Renal pelvis (tissue), 4 donors: ENCODE measurements around the gene CHL1. TPM values are rescaled to one million over a fixed set of nuclear protein-coding genes. Genes with fewer than 3 reads are reported as not detected.
"Not testable (repeated sequence)": the region's sequence is repeated elsewhere in the genome, so short reads cannot be mapped to it uniquely, and the experiment has no call there.

Experiments used
- DNase-seq: peaks from one replicate; pipeline ENCODE4 v3.0.0-alpha.2; 2013
- polyA plus RNA-seq, 3 donors: library from polyadenylated mRNA; unstranded; fragments of 120-200 nt; gene quantifications; one replicate each; pipeline ENCODE4 v1.2.1, GENCODE V29; 2013; ENCODE audit not compliant: insufficient read length in 3 of 3

CHL1 gene
- polyA plus RNA-seq, 3 donors: 15.9 to 25.4 (median 19.6) TPM

DNA sequence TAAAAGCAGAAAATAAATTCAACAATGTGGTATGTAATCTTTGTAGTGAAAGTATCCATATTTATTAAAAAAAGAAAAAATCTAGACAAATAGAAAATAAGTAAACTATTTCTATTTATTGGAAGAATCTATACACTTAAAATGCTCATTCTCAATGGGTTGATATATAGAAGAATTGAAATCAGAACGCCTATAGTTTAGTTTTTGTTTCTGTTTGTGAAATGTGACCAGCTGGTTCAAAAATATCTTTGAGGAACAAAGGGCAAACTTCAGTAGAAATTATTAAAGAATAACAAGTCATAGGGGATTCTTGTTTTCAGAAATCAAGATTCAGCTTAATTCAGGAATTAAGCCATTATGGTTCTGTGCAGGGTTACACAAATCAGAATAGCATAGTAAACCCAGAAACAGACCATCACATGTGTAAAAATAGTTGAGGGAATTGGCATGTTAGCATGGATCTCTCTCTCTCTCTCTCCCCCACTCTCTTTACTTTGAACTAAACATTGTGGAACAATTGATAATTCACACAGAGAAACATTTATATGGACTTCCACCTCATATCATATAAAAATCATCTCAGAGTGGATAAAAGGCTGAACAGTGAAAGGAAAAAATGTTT lies 134.0 kb downstream of the CHL1 start:
- DNase-seq: no peak

DNA sequence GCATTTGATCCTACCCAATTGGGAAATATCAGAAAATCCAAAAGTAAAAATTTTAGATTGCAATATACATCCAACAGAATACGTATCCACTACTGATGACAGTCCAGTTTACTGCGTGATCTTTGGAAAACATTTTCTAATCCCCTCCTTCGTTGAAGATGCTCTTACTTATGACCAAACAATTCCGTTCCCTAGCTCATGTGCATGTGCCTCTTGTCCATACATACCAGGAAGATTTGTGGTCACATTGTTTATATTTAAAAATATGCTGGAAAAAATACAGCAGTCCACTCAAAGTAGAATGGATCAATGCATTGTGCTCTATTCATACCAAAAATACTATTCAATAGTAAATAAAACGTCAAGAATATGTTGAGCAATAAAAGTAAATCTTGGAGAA lies 135.3 kb downstream of the CHL1 start:
- no peak for DNase-seq

DNA sequence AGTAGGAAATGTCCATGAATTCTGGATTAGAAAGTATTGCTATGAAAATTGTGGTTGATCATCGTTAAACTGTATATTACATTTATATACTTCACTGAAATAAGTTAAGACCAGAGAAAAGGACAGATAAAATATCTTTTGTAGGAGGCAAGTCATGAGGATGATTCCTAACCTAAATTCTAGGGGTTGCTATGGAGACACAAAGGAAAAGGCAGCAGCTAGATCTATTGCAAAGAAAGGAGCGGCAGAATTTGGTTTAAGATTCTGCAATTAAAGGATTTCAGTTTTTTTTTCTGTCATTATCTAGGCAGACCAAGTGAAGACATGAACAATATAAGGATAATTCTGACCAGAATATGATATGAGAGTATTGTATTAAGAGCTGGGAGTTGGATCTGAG lies 136.1 kb downstream of the CHL1 start:
- DNase-seq: no peak

DNA sequence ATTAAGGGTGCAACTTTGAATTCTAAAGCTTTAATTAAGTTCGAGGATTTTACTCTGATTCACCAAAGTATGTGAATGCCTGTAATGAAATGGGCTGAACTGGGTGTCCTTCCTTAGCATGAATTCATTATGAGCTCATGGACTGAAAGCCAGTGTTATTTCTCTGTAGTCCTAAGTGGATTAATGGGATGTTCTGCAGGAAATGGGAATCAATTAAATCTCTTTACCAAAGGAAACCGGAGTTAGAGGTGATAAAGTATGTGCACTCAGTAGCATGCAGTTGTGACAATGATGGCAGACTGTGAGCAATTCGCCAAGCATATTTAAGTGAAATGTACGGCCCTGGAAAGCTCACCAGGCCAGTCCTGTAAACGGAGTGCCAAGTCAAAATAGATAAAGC lies 138.7 kb downstream of the CHL1 start:
- DNase-seq: no peak

DNA sequence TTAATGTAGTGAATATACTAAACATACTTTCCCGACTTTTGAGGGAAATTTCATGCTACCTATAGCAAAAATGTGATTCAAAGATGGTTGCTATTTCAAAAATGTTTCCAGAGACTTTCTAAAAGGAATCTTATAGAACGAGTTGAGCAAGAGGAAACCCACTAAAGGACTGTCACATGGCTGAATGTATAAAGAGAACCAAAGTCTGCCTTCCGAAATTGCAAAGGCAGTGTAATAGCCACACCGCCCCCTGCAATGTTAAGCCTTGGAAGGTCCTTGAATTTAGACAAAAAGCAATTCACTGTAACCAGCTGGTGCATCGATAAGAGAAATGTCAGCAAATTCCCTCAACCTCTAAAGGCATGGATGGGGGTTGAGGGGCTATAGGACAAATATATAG lies 142.8 kb downstream of the CHL1 start:
- no peak for DNase-seq

DNA sequence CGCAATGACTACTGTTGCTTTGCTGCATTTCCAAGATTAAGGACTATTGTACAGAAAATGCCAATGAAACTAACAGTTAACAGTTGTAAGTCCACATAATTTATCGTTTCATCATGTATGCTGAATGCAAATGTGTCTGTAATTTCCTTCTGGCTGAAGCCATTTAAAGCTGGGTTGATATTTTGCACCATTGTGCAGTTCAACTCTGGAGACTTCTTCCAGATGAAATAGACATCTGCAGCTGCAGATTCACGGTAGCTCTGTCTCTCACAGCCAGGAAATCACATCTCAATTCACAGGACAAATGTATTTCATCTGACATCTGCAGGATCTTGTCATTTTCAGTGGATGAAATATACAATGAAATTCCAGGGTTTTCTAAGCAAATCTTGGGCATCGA lies 145.4 kb downstream of the CHL1 start:
- DNase-seq: no peak

DNA sequence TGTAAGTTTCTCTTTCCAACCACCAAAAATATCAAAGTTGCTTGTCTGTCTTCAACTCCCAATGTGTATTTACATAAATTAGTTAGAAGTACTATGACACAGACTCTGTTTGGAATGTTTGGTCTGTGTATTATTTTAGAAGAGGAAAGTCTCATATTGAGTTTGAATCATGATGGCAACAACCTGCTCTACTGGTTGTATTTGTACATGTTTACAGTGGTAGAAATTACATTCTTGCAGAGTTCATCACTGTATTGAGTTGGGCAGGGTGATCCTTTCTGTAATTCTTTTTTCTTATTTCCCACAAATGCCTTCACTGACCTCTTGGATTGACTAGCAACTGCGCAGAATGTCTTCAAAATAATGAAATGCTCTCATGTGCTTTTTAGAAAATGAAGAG lies 149.6 kb downstream of the CHL1 start:
- DNase-seq: no peak

DNA sequence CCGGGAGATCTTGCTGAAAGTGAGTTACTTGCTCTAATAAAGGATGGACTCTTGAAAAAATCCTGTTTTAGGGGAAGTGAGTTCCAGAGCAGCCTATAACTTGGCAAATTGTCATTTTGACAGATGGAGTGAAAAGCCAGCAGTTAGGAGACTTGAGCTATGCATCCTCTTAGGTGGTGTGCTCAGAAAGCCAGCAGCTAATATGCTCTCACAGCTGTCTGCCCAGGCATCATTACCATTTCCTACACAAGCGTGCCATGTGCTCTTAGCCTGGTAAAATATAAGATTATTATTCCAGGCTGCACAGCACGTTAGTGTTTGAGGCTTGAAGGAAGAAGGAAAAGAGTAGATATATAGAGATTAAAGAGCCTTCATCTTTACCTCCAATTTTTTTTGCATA lies 151.0 kb downstream of the CHL1 start:
- no peak for DNase-seq

DNA sequence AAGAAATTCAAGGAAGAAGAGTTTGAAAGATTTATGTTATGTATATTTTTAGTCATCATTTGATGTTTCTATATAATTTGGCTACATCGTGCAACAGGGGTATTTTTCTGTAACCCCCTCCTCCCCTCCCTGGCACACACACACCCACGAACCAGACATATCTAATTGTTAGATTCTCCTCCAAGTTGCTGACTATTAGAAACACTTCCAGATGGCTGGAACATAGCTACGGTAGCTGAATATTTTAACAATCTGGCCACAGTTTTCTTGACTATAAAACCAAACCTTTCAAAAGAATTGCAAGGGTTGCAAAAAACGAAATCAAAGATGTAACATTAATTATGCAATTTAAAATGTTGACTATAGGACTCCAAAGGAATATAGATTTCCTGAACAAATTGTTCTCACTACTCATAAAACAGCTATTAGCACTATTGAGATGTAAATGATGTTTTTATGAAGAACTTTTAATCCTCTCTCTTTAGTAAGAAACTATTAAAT lies 154.4 kb downstream of the CHL1 start:
- no peak for DNase-seq

DNA sequence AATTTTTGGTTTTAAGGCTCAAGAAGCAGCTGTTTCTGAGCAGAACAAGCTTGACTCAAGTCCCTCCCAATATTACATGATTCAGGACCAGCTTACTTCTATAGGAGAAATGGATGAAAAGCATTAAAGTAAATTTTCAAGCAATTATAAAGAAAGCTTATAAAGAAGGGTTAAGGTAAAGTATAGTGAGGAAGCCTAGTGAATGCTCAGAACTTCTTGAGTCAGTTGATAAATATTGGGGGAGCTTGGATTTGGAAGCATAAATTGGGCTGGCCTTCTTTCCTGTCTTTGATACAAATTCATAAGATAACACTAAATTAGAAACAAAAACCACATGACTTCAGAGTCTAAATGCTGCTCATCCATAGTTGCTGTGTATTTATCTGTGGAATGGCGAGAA lies 156.0 kb downstream of the CHL1 start:
- DNase-seq: no peak

DNA sequence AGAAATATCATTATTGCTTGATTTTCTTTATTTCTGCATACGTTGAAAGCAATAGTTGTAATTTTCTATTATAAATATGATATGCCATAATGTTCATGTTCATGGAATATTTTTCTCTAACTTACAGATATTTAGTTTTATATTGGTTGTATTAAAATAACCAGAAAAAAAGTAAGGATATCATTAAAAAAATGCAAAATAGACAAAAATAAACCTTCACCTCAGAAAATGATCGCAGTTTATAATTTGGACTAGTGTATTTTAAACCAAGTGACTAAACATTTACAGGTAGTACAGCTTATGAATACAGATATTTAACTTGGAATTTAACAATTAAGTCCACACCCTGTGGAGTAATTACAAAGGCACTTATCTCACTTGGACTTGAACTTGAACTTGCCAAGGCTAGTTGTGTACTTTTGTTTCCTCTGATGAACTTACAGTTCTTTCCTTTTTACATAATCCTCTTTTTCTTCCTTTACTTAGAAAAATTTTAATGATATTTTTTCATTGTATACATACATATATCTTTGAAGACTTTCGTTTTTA lies 156.7 kb downstream of the CHL1 start:
- no peak for DNase-seq

DNA sequence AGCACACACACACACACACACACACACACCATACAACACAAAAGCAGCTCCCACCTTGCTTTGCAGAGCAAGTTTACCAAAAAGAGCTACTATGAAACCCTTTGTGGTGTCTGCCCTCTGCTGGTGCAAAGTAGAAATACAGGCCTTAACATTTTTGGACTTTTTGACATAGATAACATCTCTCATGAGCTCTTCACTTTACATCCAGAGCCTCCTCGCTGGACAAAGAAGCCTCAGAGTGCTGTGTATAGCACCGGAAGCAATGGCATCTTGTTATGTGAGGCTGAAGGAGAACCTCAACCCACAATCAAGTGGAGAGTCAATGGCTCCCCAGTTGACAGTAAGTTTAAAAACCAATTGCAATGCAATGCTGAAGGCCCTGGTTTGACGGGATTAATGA lies 157.9 kb downstream of the CHL1 start:
- peak; percentile 42 for DNase-seq

DNA sequence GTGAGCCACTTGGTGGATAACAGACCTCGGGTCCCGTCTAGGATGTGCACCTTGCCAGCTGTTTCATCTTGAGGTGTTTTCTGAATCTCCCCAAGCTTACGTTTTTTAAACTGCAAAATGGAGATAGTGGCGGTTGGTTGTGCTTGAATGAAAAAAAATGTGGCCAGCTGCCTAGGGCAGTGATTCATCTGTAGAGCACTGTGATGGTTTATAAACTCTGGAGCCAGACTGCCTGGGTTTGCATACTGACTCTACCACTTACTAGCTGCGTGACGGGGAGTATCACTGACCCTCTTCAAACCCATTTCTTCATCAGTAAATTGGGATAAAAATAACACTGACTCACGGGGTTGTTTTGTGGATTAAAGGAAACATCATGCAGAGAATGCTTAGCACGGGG lies 159.1 kb downstream of the CHL1 start:
- no peak for DNase-seq

DNA sequence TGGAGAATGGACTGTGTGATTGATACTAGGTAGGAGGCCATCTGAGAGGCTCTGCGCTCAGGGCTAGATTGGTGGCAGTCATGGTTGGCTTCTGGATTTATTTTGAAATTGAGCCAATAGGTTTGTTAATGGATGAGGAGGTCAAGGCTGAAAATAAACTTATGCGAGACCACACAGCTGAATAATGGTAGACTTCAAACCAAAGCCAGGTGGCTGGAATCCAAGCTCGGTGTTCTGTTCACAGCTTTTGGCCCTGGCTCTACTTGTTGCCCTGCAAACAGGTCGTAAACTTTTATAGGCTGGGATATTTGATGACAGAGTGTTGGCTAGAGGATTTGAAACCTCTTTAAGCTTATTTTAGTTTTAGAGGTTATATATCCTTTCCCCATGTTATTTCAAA lies 160.4 kb downstream of the CHL1 start:
- peak; percentile 66 for DNase-seq

DNA sequence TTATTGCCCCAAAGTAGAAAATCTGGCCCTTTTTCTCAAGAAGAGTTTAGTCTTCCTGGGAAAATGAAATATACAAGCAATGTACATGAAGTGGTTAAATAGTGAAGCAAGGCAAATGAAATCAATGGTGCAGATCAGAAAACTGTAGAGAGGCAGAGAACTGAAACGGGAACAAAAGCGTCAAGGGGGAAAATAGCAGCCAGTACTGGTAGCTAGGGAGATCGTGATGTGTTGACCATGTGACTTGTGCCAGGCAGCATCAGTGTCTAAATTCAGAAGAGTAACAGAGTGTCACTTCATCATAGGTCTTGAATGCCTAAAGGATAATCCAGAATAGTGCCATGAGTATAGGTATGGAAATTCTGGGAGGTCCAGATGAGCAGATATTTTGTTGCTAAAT lies 163.1 kb downstream of the CHL1 start:
- no peak for DNase-seq

DNA sequence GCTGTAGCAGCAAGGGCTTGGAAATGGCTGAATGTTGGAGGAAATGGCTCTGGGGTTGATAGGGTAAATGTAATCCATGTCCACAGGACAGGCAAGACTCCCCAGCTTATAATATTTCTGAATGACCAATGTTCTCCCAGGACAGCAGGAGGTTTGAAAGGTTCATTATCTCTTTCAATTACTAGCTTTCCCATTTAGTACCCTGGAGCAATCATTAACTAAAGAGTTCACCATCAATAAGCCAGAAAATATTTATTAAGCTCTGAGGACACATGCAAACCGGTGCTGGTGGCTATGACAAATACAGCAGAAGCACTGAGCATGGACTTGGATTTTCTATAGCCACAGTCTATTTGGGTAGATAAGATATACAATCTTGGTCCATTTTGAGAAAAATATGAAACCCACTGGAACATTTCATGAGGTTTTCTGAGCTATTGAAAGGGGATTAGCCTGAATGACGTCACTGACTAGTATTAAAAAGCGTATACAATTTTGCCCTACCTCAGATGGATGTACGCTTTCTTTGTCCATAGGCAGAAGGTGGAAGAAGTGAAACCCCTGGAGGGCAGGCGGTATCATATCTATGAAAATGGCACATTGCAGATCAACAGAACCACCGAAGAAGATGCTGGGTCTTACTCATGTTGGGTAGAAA lies 166.2 kb downstream of the CHL1 start:
- DNase-seq: no peak

DNA sequence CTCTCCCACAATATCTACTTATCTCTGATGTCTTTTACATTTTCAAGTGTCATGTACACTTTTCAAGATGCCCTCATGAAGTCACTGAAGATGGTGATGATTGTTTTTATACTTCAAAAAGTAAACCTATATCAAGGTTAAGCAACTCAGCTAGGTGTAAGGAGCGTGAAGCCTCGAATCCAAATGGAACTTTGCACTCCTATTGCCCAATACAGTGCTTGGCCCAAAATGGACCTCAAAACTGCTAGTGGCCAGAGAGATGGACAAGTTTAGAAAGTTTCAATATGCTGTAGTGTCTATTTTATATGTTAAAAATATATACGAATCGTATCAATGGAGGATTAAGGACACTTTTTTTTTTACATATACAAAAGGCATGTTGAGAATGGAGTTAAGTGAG lies 167.7 kb downstream of the CHL1 start:
- no peak for DNase-seq

DNA sequence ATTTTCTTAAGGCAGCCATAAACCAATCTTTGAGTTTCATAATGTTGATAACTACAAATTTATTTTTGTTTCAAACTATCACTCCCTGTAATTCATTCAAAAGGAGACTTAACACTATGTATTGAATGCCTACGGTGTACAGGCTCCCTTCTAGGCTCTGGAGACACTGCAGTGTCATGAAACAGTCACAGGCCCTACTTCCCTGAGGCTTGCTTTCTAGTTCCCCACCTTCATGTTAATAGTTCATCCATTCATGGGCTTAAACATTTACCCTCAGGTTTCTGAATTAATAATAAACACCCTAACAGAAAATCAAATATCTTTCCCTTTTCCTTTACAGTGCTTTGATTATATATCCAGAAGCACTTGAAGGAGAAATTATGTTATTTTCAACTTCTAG lies 168.7 kb downstream of the CHL1 start:
- peak; percentile 23 for DNase-seq

DNA sequence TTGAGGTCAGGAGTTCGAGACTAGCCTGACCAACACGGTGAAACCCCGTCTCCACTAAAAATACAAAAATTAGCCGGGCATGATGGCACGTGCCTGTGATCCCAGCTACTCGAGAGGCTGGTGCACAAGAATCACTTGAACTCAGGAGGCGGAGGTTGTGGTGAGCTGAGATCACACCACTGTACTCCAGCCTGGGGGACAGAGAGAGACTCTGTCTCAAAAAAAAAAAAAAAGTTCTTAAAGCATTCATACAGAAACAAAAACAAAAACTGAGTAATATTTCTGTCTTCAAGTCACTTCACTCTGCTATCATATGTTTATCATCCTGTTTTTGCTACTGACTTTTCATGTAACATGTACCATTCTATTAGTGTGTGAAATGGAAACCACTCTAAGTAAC lies 169.7 kb downstream of the CHL1 start:
- not testable (repeated sequence) for DNase-seq

DNA sequence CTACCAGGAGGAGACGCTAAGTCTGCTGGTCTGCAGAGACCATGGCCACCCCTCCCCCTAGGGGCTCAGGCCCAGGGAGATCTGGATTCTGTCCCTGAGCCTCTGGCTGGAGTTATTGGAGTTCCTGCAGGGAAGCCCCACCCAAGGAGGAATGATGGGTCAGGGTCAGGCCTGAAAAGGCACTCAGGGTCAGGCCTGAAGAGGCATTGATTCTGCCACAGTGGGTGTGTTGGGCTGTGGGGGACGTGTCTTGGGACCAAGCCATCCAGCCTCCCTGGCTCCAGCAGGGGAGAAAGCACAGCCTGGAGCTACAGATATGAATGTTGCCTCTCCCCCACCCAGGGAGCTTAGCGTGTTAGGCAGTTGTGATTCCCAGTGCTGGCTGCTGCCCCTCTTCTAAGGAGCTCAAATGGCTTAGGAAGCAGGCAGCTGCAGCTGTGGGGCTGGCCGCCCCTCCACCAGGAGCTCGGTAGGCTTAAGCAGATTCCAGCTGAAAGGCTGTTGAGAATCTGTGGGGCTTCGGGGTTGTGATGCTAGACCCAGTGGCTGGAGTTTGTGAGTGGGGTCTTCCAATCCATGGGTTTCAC lies 176.7 kb downstream of the CHL1 start:
- no peak for DNase-seq

DNA sequence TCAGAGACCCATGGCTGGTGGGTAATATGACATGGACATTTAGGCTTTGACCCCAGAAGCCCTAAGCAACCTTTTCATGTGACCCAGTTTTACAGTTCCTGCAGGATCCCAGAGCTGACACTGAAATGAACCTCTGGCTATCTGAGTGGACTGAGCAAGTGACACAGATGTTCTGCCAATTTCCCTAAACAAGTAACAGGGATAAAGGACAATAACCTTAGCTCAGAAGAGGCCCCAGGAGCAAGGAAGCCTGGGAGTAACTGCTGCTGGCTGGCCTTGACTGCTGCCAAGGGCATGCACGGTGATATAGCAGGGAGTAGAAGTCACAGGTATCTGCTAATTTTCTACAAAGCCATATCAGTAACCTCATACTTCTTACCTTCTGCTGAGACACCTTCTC lies 177.9 kb downstream of the CHL1 start:
- DNase-seq: no peak

DNA sequence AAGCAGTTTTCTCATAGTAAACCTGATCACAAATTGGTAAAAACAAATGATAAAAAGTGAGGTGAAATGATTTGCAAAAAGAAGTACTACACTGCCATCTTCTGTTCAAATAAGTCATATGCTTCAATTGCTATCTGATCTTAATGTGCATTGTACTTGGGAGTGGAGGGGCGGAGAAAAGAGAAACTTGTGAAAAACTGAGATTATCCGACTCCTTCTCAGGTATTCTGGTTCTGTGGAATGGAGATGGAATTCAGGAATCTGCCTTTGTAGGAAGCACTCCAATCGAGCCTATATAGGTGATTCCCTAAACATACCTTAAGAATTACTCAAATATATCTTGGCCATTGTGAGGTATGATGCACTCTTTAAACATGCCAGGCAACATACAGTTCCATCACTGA lies 180.6 kb downstream of the CHL1 start:
- no peak for DNase-seq

DNA sequence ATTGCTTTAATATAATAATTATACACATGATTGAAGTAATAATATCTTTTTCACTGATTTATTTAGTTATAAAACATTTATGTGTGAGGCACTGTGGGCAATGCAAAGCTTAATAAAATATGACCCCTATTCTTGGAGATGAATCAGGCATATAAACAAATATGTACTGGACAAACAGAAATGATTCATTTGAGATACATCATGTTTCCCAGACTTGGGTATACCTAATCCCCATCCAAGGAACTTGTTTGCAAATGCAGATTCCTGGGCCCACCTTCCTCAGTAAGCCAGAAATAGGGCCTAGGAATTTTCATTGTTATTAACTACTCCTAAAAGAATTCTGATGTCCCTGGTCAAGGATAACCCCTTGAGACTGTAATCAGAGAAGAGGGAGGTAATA lies 184.2 kb downstream of the CHL1 start:
- DNase-seq: no peak
